ENCODE measurements around the gene GNB5. TPM values are rescaled to one million over a fixed set of nuclear protein-coding genes. Genes with fewer than 3 reads are reported as not detected.
A peak's percentile ranks its signal among the peaks of the same experiment; 100 is the strongest.

The GNB5 gene
- total RNA-seq, 2 donors from 2014 or later: 19.5 to 21.9 TPM

DNA sequence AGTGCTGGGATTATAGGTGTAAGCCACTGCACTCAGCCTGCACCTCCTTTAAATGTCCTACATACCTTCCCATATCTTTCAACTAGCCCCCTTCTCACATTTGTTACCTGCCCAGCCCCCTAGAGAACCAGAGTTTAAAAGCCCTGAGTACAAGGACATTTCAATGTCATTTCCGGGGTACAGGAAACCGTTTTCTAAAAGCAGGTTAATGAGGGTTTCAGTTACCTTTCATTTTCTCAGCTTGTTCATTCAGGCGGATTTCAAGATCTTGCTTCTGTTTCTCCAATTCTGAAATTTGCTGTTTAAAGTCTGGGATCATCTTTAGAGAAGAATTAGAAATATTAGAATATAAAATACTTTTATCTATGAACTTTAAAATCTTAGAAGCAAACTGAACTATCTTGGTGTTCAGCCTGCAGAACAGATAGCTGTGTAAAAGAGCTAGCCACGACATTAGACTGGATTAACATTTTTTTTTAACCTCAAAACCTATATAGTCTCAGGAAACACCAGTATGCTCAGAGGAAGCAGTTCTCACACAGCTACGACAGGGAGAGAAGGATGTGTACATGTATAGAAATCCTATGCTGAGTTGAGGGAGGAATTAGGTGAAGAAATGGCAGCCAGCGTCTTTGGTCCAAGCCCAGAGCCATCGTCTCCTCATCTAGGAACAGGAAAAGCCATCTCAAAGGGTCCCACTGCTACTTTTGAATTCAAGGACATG is 29.9 kb upstream of the GNB5 start:
- H3K27me3 Mint-ChIP-seq: no peaks in the 10 kb centered on the region
- H3K4me3 Mint-ChIP-seq: peak overlapping the region; percentile 80
- peak overlapping the region; percentile 76 for H3K27ac Mint-ChIP-seq
- peaks cover 20% of the 10 kb centered on the region for H3K4me1 Mint-ChIP-seq
- H3K9me3 Mint-ChIP-seq: no peaks in the 10 kb centered on the region
- ATAC-seq (replicated peaks): peak; percentile 27
- H3K36me3 Mint-ChIP-seq (ENCODE audit: low read depth): no peaks in the 10 kb centered on the region

DNA sequence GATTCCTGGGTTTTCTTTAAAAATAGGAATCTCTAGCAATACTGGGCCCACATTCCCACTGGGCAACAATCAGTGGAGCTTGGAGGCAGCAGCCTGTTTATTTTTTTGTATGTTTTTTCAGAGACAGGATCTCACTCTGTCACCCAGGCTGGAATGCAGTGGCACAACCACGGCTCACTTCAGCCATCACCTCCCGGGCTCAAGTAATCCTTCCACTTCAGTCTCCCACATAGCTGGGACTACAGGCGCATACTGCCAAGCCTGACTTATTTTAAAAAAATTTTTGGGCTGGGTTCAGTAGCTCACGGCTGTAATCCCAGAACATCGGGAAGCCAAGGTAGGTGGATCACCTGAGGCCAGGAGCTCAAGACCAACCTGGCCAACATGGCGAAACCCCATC is 29.1 kb upstream of the GNB5 start:
- no peak overlapping the region for H3K27ac Mint-ChIP-seq
- H3K9me3 Mint-ChIP-seq: no peaks in the 10 kb centered on the region
- no peaks in the 10 kb centered on the region for H3K36me3 Mint-ChIP-seq (ENCODE audit: low read depth)
- H3K4me1 Mint-ChIP-seq: peaks cover 20% of the 10 kb centered on the region
- no peak overlapping the region for H3K4me3 Mint-ChIP-seq
- ATAC-seq (replicated peaks): no peak
- no peaks in the 10 kb centered on the region for H3K27me3 Mint-ChIP-seq

DNA sequence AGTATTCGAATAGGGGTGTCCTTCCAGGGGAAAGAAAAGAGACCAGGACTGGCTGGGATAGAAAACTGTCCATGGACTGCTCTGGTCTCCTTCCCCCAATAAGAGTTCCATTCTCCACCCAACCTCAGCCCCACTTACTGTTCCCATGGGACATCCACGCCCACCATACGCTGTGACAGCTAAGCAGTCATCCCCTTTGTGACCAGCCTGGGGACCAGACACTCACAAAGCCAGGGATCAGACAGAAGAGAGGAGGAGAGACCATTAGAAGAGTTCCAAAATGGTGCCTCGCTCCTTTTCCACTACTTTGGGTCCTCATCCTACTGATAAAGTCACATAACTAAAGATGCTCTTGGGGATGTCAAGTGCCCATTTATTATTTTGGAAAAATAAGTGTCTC is 27.6 kb upstream of the GNB5 start:
- Mint-ChIP-seq H3K27ac (no peak overlapping the region), H3K9me3 (no peaks in the 10 kb centered on the region), H3K4me3 (no peak overlapping the region), H3K27me3 (no peaks in the 10 kb centered on the region), H3K4me1 (peaks cover 20% of the 10 kb centered on the region), H3K36me3 (ENCODE audit: low read depth) (no peaks in the 10 kb centered on the region)
- ATAC-seq (replicated peaks): no peak

DNA sequence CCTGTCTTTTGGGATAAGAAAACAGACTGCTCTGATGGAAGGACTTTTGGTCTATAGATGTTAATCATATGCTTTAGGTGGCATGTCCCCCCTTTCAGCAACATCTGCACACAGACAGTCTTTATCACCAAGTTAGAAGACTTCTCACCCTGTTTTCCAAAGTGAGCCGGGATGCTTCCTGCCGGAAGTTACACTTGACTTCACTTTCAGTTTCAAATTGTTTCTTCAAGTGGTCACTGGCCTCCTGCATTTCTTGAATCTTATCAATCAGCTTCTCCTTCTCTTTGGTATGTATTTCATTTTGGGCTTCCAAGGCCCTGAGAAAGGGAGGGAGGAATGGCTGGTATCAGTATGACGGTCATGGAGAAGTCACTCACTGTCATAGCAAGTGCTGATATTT is 27.2 kb upstream of the GNB5 start:
- no peaks in the 10 kb centered on the region for H3K9me3 Mint-ChIP-seq
- H3K4me3 Mint-ChIP-seq: no peak overlapping the region
- peaks cover 20% of the 10 kb centered on the region for H3K4me1 Mint-ChIP-seq
- no peaks in the 10 kb centered on the region for H3K36me3 Mint-ChIP-seq (ENCODE audit: low read depth)
- H3K27ac Mint-ChIP-seq: no peak overlapping the region
- ATAC-seq (replicated peaks): no peak
- H3K27me3 Mint-ChIP-seq: no peaks in the 10 kb centered on the region

DNA sequence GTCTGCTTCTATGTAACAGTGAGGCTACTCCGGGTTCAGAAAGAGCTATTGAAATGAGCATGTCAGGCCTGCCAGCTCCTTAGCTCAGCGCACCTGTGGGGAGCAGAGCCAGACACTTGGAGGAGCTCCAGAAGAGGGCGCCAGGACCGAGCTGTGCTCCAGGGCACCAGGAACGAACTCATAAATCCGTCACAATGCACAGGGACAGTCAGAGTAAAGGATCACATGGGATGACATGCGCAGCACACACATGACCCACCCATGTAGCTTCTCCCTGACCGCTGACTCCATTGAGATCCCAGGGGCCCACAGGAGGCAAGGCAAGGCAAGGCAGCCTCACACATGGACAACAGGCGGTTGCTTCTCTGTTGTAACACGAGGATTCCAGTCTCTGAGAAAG is 26.0 kb upstream of the GNB5 start:
- Mint-ChIP-seq H3K9me3 (no peaks in the 10 kb centered on the region), H3K4me3 (no peak overlapping the region), H3K27me3 (no peaks in the 10 kb centered on the region), H3K27ac (no peak overlapping the region), H3K4me1 (peaks cover 15% of the 10 kb centered on the region), H3K36me3 (ENCODE audit: low read depth) (no peaks in the 10 kb centered on the region)
- peak; percentile 48 for ATAC-seq (replicated peaks)

DNA sequence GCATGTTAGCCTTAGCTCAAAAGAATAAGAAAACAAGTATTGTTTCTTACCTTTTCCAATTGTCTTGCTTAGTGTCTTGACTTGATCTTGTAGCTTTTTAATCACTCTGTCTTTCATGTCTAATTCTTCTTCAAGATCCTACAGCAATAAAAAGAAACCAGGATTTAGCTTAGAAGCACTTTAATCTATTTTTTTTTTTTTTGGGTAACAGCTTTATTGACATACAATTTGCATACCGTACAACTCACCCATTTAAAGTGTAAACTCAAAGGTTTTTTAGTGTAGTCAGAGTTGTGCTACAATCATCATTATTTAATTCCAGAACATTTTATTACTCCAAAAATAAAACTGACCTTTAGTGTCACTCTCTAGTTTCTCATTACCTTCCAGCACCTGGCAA is 23.4 kb upstream of the GNB5 start:
- Mint-ChIP-seq H3K27ac (no peak overlapping the region), H3K36me3 (ENCODE audit: low read depth) (no peaks in the 10 kb centered on the region), H3K4me1 (no peaks in the 10 kb centered on the region), H3K9me3 (no peaks in the 10 kb centered on the region), H3K27me3 (no peaks in the 10 kb centered on the region), H3K4me3 (no peak overlapping the region)
- ATAC-seq (replicated peaks): no peak

DNA sequence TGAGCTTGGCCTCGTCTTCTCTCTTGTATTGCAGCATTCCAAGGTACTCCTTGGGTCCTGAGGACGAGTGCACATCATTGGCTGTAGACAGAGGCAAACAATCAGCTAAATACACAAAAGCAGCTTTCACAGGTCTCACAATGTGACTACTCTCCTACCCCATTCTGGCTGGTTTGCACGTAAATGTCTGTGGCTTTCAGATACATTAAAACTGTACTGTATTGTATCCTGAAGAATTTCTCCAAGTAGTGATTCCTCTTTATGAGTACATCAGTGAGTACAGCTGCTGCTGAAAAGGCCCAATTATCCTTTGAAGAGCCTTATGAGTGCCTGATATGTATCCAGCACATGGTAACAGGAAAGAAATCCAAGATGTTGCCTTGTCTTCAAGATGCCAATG is 22.0 kb upstream of the GNB5 start:
- no peak overlapping the region for H3K4me3 Mint-ChIP-seq
- ATAC-seq (replicated peaks): no peak
- no peaks in the 10 kb centered on the region for H3K36me3 Mint-ChIP-seq (ENCODE audit: low read depth)
- H3K4me1 Mint-ChIP-seq: no peaks in the 10 kb centered on the region
- H3K9me3 Mint-ChIP-seq: no peaks in the 10 kb centered on the region
- no peaks in the 10 kb centered on the region for H3K27me3 Mint-ChIP-seq
- H3K27ac Mint-ChIP-seq: peak overlapping the region; percentile 46

DNA sequence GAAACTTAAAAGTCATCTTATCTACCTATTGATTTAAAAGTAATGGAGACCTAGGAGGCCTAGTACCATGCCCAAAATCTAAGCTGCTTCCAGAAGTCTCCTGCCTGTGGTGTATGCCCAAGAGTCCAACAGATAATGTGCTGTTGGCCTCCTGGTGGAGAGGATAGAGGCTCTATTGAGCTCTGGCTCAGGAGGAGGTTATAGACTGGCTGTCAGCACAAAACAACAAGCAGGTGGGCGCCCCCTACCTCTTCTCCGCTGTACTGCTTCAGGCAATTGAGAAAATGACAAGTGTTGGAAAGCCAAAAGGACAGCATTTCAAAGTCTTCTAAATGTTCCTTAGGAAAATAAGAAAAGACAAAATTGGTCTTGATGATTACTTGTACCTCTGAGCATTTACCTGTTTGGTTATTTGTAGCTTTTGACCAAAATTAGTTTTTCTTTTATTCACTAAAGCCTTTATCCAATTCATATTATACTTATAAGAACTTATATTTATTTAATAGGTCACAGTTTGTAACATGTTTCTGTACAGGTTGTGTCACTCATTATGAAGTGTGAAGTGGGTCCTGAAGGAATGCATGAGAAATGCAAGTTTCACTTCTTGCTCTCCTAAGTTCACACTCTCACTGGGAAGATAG is 17.2 kb upstream of the GNB5 start:
- Mint-ChIP-seq H3K36me3 (ENCODE audit: low read depth) (no peaks in the 10 kb centered on the region), H3K27ac (no peak overlapping the region), H3K4me1 (no peaks in the 10 kb centered on the region), H3K9me3 (no peaks in the 10 kb centered on the region), H3K27me3 (no peaks in the 10 kb centered on the region), H3K4me3 (no peak overlapping the region)
- peak; percentile 91 for ATAC-seq (replicated peaks)

DNA sequence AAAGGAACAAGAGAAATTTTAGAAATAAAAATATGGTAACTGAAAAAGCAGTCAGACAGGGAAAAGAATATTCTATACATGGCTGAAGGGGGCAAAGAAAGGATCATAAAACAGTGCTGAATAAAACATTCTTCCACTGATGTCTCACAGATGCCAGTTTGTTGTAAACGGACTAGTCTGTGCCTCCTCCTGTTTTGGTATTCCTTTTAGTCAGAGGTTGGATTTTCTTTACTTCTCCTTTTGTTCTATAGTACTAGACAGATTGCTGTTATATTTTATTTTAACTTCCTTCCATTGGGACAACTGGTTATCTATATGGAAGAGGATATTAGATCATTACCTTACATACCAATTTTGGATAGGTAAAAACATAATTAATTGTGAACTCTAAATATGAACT is 16.0 kb upstream of the GNB5 start:
- no peak overlapping the region for H3K27ac Mint-ChIP-seq

DNA sequence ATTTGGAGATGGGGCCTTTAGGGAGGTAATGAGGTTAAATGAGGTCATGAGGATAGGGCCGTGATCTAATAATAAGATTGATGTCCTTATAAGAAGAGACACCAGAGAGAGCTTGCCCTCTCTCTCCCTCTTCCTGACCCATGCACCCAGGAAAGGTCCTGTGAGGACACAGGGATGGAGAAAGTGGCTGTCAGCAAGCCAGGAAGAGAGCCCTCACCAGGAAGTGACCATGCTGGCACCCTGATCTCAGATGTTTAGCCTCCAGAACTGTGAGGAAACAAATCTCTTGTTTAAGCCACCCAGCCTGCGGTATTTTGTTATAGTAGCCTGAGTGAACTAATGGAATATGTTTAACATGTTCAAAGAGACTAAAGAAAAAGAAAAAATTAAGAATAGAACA is 15.3 kb upstream of the GNB5 start:
- no peak overlapping the region for H3K27ac Mint-ChIP-seq

More for the DNA sequence above, 16.0 kb upstream of the GNB5 start:
- Mint-ChIP-seq H3K27me3 (no peaks in the 10 kb centered on the region), H3K36me3 (ENCODE audit: low read depth) (no peaks in the 10 kb centered on the region), H3K4me1 (no peaks in the 10 kb centered on the region), H3K9me3 (no peaks in the 10 kb centered on the region), H3K4me3 (no peak overlapping the region)
- ATAC-seq (replicated peaks): no peak

DNA sequence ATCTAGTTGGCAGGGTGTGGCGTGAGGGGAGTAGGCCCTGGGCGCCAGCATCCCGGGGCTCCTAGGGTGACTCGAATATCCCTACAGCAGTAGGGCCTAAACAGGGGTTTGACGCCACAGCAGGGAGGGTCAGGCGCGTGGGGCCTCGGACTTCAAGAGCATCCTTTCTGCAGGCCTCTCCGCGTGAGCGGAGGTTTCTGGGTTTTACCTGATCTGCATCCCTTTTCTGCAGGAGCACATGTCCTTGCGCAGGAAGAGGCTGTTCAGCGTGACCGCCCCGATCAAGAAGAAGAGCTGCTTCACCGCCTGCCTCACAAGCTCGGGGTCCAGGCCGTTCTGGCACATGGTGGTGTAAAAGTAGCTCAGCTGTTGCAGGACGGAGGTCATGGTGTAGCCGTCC is 13.5 kb upstream of the GNB5 start:
- H3K36me3 Mint-ChIP-seq (ENCODE audit: low read depth): no peaks in the 10 kb centered on the region
- H3K27me3 Mint-ChIP-seq: no peaks in the 10 kb centered on the region
- H3K4me3 Mint-ChIP-seq: no peak overlapping the region
- H3K4me1 Mint-ChIP-seq: no peaks in the 10 kb centered on the region
- no peaks in the 10 kb centered on the region for H3K9me3 Mint-ChIP-seq
- ATAC-seq (replicated peaks): no peak
- no peak overlapping the region for H3K27ac Mint-ChIP-seq

More for the DNA sequence above, 15.3 kb upstream of the GNB5 start:
- Mint-ChIP-seq H3K27me3 (no peaks in the 10 kb centered on the region), H3K4me3 (no peak overlapping the region), H3K36me3 (ENCODE audit: low read depth) (no peaks in the 10 kb centered on the region), H3K4me1 (no peaks in the 10 kb centered on the region), H3K9me3 (no peaks in the 10 kb centered on the region)
- no peak for ATAC-seq (replicated peaks)

DNA sequence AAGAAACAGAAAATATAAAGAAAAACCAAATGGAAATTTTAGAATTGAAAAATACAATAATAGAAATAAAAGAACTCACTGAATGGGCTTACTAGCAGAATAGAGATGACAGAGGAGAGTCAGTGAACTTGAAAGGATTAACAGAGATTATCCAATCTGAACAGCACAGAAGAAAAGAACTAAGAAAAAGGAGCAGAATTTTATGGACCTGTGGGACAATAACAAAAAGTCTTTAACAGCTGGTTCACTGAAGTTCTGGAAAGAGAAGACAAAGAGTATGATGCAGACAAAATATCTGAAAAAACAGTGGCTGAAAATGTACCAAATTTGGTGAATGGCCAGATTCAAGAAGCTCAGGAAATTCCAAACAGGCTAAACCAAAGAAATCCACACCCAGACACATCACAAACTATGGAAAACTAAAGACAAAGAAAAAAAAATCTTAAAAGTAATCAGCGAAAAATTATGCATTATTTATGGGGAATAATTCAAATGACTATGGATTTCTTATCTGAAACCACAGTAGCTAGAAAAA is 9.7 kb upstream of the GNB5 start:
- Mint-ChIP-seq H3K4me1 (no peaks in the 10 kb centered on the region), H3K36me3 (ENCODE audit: low read depth) (no peaks in the 10 kb centered on the region), H3K9me3 (no peaks in the 10 kb centered on the region), H3K4me3 (no peak overlapping the region), H3K27ac (no peak overlapping the region), H3K27me3 (no peaks in the 10 kb centered on the region)
- no peak for ATAC-seq (replicated peaks)

DNA sequence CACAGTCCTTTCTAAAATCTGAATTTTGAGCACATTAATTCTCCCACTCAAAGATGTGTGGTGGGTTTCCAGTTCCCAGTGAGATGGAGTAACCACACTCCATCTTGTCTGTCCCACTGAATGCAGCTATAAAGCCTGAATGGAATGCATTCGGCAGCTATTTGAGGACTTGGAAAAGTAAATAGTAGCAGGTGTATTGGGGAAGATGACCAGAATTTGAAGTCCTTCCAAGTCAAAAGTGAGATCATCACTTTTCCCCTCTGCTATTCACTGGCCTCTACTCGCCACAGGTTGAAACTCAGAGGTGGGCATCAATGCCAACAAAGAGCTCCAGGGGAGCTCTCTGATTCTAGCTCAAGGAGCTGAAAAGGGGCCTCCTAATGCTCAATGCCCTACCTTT is 8.1 kb upstream of the GNB5 start:
- Mint-ChIP-seq H3K27ac (no peak overlapping the region), H3K27me3 (no peaks in the 10 kb centered on the region), H3K9me3 (no peaks in the 10 kb centered on the region), H3K4me1 (no peaks in the 10 kb centered on the region), H3K4me3 (no peak overlapping the region), H3K36me3 (ENCODE audit: low read depth) (no peaks in the 10 kb centered on the region)
- ATAC-seq (replicated peaks): no peak

DNA sequence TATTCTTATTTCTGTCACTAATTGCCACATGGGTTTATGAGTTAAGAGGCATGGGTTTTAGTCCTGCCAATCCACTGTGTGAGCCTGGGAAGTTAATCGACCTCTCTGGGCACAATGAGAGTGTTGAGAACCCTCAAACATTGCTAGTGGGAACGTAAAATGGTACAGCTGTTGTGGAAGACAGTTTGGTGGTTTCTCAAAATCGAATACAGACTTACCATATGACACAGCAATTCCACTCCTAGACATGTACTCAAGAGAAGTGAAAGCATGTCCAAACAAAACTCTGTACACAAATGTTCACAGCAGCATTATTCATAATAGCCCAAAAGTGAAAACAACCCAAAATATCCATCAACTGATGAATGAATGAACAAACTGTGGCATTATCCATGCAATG is 5.7 kb upstream of the GNB5 start:
- Mint-ChIP-seq H3K4me1 (no peaks in the 10 kb centered on the region), H3K9me3 (no peaks in the 10 kb centered on the region), H3K27me3 (no peaks in the 10 kb centered on the region), H3K36me3 (ENCODE audit: low read depth) (no peaks in the 10 kb centered on the region), H3K4me3 (no peak overlapping the region), H3K27ac (no peak overlapping the region)
- no peak for ATAC-seq (replicated peaks)

DNA sequence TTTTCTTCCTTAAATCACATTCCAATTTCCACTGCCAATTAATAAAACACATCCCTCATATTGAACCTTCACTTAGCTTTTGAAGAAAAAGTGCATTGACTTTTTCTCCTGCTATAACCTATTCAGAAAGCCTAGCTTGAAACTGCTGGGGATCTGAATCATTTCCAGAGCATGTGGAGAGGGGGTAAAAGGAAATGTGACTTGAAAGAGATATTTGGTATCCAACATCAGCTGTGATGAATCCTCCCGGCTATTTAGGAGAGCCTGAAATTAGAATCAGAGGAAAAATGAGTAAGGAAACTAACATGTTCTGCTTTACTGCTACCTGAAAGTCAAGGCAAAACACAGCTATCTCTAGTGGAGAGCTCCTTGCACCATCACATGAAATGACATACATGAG is 2.6 kb upstream of the GNB5 start:
- H3K27me3 Mint-ChIP-seq: no peaks in the 10 kb centered on the region
- H3K9me3 Mint-ChIP-seq: no peaks in the 10 kb centered on the region
- no peak overlapping the region for H3K27ac Mint-ChIP-seq
- no peaks in the 10 kb centered on the region for H3K36me3 Mint-ChIP-seq (ENCODE audit: low read depth)
- H3K4me1 Mint-ChIP-seq: no peaks in the 10 kb centered on the region
- H3K4me3 Mint-ChIP-seq: no peak overlapping the region
- ATAC-seq (replicated peaks): no peak
